NB4 (cell line): Measurements from ENCODE around the gene DOK6.

Experiments used
- DNase-seq: peaks from one replicate; pipeline ENCODE4 v3.0.0; 2010; ENCODE audit warnings: low read depth
- H3K4me3 ChIP-seq: one replicate; pipeline ENCODE4 v1.5.1; 2011; ENCODE audit warnings: mild to moderate bottlenecking, low read depth, low read length, moderate library complexity
- MYC ChIP-seq: IDR thresholded peaks from 2 replicates; pipeline ENCODE4 v1.6.1; 2011; ENCODE audit warnings: low read depth, low read length
- POLR2A ChIP-seq: IDR thresholded peaks from 2 replicates; pipeline ENCODE4 v1.6.1; 2011; ENCODE audit warnings: mild to moderate bottlenecking; ENCODE audit not compliant: insufficient read length; ENCODE audit errors: extremely low read depth
- TF ChIP-seq, protein P1 (sequence below): IDR thresholded peaks from 2 replicates; pipeline ENCODE4 v1.6.1; 2011; ENCODE audit warnings: low read depth, low read length
- TF ChIP-seq, protein P2 (sequence below): IDR thresholded peaks from one replicate; pipeline ENCODE4 v1.5.1; 2012; ENCODE audit warnings: low read depth, low read length

The DOK6 gene

DNA sequence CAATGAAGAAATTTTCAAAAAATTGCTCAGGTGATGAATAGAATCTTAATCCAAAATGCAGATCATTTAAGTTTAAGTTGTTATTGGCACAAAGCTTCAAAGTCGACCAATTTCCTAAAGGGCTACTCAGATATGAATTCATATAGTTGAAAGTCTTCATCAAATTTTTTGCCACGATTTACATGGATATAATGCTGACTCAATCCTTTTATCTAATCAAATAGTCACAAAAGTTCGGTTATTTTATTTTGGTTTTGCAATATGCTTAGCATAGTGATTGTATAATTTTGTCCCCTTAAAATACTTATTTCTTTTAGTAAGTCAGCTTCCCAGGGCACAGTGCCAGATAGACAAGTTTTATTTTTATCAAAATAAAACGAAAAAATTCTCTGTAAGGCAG lies 319.7 kb downstream of the DOK6 start:
- TF ChIP-seq, protein P1, sequence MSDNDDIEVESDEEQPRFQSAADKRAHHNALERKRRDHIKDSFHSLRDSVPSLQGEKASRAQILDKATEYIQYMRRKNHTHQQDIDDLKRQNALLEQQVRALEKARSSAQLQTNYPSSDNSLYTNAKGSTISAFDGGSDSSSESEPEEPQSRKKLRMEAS: no peak
- TF ChIP-seq POLR2A (no peak), MYC (no peak)
- TF ChIP-seq, protein P2, sequence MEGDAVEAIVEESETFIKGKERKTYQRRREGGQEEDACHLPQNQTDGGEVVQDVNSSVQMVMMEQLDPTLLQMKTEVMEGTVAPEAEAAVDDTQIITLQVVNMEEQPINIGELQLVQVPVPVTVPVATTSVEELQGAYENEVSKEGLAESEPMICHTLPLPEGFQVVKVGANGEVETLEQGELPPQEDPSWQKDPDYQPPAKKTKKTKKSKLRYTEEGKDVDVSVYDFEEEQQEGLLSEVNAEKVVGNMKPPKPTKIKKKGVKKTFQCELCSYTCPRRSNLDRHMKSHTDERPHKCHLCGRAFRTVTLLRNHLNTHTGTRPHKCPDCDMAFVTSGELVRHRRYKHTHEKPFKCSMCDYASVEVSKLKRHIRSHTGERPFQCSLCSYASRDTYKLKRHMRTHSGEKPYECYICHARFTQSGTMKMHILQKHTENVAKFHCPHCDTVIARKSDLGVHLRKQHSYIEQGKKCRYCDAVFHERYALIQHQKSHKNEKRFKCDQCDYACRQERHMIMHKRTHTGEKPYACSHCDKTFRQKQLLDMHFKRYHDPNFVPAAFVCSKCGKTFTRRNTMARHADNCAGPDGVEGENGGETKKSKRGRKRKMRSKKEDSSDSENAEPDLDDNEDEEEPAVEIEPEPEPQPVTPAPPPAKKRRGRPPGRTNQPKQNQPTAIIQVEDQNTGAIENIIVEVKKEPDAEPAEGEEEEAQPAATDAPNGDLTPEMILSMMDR: no peak
- no peak for DNase-seq

DNA sequence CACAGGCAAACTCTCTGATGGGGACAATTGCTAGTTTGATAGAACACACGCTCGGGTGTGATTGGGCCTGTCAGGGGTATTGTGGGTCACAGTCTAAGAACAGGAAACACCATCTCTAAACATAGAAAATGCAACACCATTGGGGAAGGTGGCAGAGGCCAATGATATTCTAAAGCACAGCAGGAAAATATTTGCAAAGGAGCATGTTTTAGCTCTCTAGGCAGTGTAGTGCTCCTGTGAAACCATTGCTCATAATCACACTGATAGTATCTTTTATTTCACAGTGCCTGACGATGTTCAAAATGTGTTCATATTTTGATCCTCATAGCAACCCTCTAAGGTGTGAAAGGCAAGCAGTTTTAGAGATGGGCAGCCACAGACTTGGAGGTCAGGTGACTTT lies 322.7 kb downstream of the DOK6 start:
- no peak overlapping the region for H3K4me3 ChIP-seq
- TF ChIP-seq POLR2A (no peak), MYC (no peak)
- TF ChIP-seq, protein P1: no peak
- TF ChIP-seq, protein P2: no peak
- DNase-seq: no peak

More for the DNA sequence above, 319.7 kb downstream of the DOK6 start:
- no peak overlapping the region for H3K4me3 ChIP-seq

DNA sequence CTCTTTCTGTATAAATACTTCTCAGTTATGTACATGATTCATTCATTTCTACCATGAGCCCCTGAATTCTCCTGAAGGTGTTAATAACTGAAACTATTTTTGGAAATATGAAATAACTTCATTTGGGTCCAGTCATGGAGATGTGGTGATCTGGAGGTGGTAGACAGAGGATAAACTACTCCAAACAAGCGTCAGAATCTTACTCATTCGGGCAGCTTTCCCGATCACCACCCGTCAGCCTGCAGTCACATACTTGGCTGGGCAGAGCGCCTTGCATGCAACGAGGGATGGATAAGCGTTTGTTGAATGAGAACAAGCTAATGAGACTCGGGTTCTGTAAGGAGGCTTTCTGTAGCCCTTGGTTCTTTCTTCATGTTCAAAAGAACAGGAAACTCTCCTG lies 324.3 kb downstream of the DOK6 start:
- DNase-seq: no peak

DNA sequence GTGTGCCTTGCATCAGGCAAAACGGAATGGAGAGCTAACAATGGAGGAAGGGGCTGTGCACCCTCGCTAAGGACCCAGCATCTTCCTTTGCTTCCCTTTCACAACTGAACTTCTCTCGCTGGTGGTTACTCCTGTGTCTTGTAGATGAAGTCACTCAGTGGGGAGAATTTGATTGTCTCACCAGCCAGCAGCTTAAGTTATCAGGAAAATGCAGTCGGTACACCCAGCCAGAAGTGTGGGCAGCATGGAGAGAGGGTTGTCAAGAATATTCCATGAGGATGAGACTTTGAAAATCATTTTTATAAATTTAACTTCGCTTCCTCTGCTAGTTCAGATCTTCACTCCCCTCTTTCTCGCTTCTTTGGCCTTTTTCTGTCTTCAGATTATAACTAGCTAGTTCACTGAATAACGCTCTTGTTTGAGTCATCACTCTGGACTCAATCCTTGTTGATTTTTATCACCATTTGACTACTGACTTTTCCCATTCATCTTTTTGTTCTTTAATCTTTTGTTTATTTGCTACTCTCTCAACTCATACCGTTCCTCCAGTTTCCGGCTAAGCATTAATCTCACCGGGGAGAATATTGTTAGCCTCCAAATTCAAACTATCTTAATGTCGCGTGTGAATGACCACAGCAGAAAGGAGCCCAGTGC lies 325.3 kb downstream of the DOK6 start:
- no peak for DNase-seq
- no peak overlapping the region for H3K4me3 ChIP-seq
- TF ChIP-seq POLR2A: no peak
- no peak for TF ChIP-seq MYC
- TF ChIP-seq, protein P2: no peak
- TF ChIP-seq, protein P1: no peak

More for the DNA sequence above, 324.3 kb downstream of the DOK6 start:
- H3K4me3 ChIP-seq: no peak overlapping the region
- no peak for TF ChIP-seq POLR2A
- TF ChIP-seq, protein P1: no peak
- TF ChIP-seq, protein P2: no peak
- TF ChIP-seq MYC: no peak

DNA sequence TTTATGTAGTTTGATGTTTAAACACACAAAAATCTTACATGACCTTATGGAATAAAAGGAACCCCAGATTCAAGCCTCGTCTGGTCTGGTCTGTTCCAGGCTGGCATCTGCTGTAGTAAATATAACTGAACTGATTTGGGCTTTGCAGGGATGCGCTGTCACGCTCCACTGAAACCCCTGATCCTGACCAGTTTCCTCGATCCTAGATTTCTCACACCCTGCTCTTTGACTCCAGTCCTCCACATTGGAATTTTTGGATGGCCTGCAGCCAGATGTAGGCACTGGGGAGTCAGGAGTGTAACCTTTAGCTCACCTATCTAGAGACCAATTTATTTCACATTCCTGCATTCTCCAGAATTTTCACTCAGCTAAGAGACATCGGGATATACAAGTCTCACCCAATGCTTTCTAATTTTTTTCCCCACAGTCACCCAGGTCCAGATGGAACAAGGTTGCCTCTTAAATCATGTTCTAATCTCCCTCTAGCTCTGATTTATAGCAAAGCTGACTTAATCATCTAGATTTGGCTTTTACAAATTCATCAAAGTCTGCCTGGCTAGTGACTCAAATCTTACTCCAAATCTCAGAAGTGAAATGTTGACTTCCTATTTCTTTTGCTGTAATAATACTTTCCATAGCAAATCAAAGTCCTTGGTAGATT lies 327.4 kb downstream of the DOK6 start:
- H3K4me3 ChIP-seq: no peak overlapping the region
- no peak for TF ChIP-seq MYC
- TF ChIP-seq, protein P1: no peak
- TF ChIP-seq, protein P2: no peak
- TF ChIP-seq POLR2A: no peak

More for the DNA sequence above, 327.4 kb downstream of the DOK6 start:
- DNase-seq: no peak
